Measurements from ENCODE around the gene CLNK. TPM values are rescaled to one million over a fixed set of nuclear protein-coding genes. Genes with fewer than 3 reads are reported as not detected.
"Not testable (repeated sequence)": the region's sequence is repeated elsewhere in the genome, so short reads cannot be mapped to it uniquely, and the experiment has no call there.

Gene CLNK
- total RNA-seq, 4 donors from 2014 or later, result 0.17 to 1.3 (median 0.45) TPM; not detected in 1

DNA sequence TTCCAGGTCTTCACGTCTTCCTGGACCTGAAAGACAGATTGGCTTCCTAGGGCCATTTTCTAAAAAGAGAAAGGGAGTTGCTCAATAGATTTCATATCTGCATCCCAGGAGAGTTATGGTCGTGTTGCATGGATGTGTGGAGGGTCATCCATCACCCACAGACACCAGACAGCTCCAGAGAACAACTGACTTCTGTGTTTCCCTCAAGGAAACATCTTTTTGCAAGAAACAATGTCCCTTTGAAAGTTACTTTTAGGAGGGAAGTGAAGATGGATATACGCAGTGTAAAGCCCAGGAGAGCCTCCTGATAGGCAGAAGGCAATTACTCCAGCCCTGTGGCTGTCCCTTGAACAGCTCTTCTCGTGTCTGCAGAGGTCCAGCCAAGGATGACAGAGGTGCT is 108.3 kb downstream of the CLNK start:
- intact Hi-C loops (cut with DNase I; ENCODE audit: low total_unique reads), result no loop called here
- no peak overlapping the region for H3K4me3 ChIP-seq (ENCODE audit: low read depth, poor library complexity, severe bottlenecking)
- DNase-seq (ENCODE audit: low spot score in 2 of 2), result peak in 1 of 2 donors; percentile 21
- no peak for TF ChIP-seq POLR2A (IDR thresholded peaks at IDR 0.05)
- TF ChIP-seq, protein P1, sequence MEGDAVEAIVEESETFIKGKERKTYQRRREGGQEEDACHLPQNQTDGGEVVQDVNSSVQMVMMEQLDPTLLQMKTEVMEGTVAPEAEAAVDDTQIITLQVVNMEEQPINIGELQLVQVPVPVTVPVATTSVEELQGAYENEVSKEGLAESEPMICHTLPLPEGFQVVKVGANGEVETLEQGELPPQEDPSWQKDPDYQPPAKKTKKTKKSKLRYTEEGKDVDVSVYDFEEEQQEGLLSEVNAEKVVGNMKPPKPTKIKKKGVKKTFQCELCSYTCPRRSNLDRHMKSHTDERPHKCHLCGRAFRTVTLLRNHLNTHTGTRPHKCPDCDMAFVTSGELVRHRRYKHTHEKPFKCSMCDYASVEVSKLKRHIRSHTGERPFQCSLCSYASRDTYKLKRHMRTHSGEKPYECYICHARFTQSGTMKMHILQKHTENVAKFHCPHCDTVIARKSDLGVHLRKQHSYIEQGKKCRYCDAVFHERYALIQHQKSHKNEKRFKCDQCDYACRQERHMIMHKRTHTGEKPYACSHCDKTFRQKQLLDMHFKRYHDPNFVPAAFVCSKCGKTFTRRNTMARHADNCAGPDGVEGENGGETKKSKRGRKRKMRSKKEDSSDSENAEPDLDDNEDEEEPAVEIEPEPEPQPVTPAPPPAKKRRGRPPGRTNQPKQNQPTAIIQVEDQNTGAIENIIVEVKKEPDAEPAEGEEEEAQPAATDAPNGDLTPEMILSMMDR (IDR thresholded peaks at IDR 0.05), result no peak
- WGBS, 2 donors, result 73 to 79% methylated on average over 4 of the region's 4 CpGs

DNA sequence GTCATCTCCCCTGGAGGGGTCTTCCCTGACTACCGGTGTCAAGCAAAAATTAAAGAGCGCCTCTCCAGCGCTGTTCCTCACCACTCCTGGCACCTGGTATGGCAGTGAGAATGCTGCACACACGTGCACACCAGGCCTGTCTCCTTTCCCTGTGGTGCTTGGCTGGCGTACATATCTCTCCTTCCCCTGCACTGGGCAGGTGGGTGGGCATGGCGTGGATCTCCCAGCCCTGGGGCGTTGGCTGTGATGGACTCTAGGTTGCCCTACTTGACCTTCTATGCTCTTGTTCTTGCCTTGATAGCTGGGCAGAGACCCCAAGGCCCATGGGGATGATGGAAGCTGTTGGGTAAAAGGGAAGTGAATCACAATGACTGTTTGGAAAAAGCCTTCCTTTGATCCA is 109.2 kb downstream of the CLNK start:
- TF ChIP-seq, protein P1 (IDR thresholded peaks at IDR 0.05), result no peak
- no peak for TF ChIP-seq POLR2A (IDR thresholded peaks at IDR 0.05)
- no peak overlapping the region for H3K4me3 ChIP-seq (ENCODE audit: low read depth, poor library complexity, severe bottlenecking)
- DNase-seq (ENCODE audit: low spot score in 2 of 2), result peak in 1 of 2 donors; percentile 57
- WGBS, 2 donors, result 77 to 85% methylated on average over 7 of the region's 7 CpGs
- intact Hi-C loops (cut with DNase I; ENCODE audit: low total_unique reads), result no loop called here

- DNase-seq (ENCODE audit: low spot score in 2 of 2), result peak in 1 of 2 donors; percentile 4
- WGBS, 2 donors, result 86 to 93% methylated on average over 8 of the region's 8 CpGs
- intact Hi-C loops (cut with DNase I; ENCODE audit: low total_unique reads); H3K4me3 ChIP-seq (ENCODE audit: low read depth, poor library complexity, severe bottlenecking): not testable (repeated sequence)
These were observed 110.0 kb downstream of the CLNK start for GRCh38 chr4:10574553-10574952.

GRCh38 chr4:10571909-10572308 is 112.7 kb downstream of the CLNK start:
- intact Hi-C loops (cut with DNase I; ENCODE audit: low total_unique reads), result no loop called here
- no peak overlapping the region for H3K4me3 ChIP-seq (ENCODE audit: low read depth, poor library complexity, severe bottlenecking)
- TF ChIP-seq, protein P1 (IDR thresholded peaks at IDR 0.05), result no peak
- TF ChIP-seq POLR2A (IDR thresholded peaks at IDR 0.05), result no peak
- 37 to 52% methylated on average over 2 of the region's 2 CpGs for whole genome bisulfite sequencing, 2 donors
- DNase-seq (ENCODE audit: low spot score in 2 of 2), result no peak

DNA sequence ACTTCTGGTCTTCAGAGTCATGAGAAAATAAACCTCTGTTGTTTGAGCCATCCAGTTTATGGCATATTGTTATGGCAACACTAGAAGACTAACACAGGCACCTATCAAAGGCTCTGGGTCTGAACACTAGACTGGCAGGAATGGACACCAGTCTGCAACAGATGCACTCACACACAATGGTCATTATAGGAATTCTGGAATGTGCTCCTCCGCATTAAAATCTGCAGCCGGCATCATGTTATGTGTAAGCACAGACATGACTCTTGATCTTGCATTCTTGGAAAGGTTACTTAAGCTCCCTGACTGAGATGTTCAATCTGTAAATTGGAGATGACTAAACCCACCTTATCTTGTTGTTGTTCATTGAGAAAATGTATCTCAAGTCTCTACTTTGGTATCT is 115.1 kb downstream of the CLNK start:
- peak in 1 of 2 donors; percentile 10 for DNase-seq (ENCODE audit: low spot score in 2 of 2)
- TF ChIP-seq, protein P1 (IDR thresholded peaks at IDR 0.05), result no peak
- TF ChIP-seq POLR2A (IDR thresholded peaks at IDR 0.05), result no peak
- WGBS, 2 donors, result 90 to 91% methylated on average over 2 of the region's 2 CpGs
- intact Hi-C loops (cut with DNase I; ENCODE audit: low total_unique reads), result no loop called here
- no peak overlapping the region for H3K4me3 ChIP-seq (ENCODE audit: low read depth, poor library complexity, severe bottlenecking)

GRCh38 chr4:10567766-10568165 is 116.8 kb downstream of the CLNK start:
- intact Hi-C loops (cut with DNase I; ENCODE audit: low total_unique reads), result no loop called here
- no peak for TF ChIP-seq POLR2A (IDR thresholded peaks at IDR 0.05)
- TF ChIP-seq, protein P1 (IDR thresholded peaks at IDR 0.05), result no peak
- no peak for DNase-seq (ENCODE audit: low spot score in 2 of 2)
- H3K4me3 ChIP-seq (ENCODE audit: low read depth, poor library complexity, severe bottlenecking), result no peak overlapping the region

Data from lower leg skin (tissue), 4 donors.